ENCODE data around the gene MYH15. TPM values are rescaled to one million over a fixed set of nuclear protein-coding genes. Genes with fewer than 3 reads are reported as not detected.

MYH15 gene
- total and polyA plus RNA-seq, 2 of the 4 experiments (the other 2 are of a cell fraction): 0.10 to 0.36 TPM

DNA sequence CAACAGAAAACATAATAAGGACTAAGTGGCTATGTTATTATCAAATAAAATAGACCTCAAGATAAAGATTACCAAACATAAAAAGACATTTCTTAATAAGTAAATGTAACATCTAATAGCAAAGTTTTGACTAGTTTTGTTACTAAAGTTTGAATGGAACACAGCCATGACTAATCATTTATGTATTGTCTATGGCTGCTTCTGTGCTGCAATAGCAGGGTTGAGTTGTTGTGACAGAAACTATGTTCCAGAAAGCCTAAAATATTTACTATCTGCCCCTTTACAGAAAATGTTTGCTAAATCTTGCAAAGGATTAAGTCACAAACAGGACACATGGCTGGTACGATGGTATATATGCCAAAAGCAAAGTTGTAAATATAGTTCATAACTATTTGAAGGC is 37.9 kb upstream of the MYH15 start:
- H2AK5ac ChIP-seq (ENCODE audit: low read depth, low read length): no peak overlapping the region
- H3K4me2 ChIP-seq (ENCODE audit: low read depth, low read length): no peak overlapping the region
- peak; percentile 15 for DNase-seq
- no peak overlapping the region for H3K56ac ChIP-seq (ENCODE audit: extremely low read depth, insufficient read depth, low read length)
- H3K4me3 ChIP-seq (ENCODE audit: insufficient read depth, low read depth, low read length): no peak overlapping the region
- H4K8ac ChIP-seq (ENCODE audit: low read depth in 2 of 2, low read length in 2 of 2): no peak overlapping the region
- H3K14ac ChIP-seq (replicated peaks; ENCODE audit: low read depth, low read length): no peak overlapping the region
- no peak overlapping the region for H3K18ac ChIP-seq (ENCODE audit: low read depth, low read length)
- WGBS, 2 experiments (ENCODE audit: extremely low coverage in 2 of 2, insufficient read length in 1 of 2): no CpG with 5 or more reads among the region's 1 CpG
- H3K4ac ChIP-seq (ENCODE audit: low read depth, low read length): no peak overlapping the region
- ChIA-PET POLR2A (ENCODE audit: unreplicated experiment) (no interaction called here), CTCF (no interaction called here)
- H2AFZ ChIP-seq (replicated peaks; ENCODE audit: low read length, poor library complexity): no peak overlapping the region
- no peaks in the 10 kb centered on the region for H4K20me1 ChIP-seq (ENCODE audit: insufficient read depth, low read length)
- no peak overlapping the region for H3K9ac ChIP-seq (ENCODE audit: low read depth, low read length)
- H3K27ac ChIP-seq (ENCODE audit: insufficient read depth, low read length): no peak overlapping the region
- no peak overlapping the region for H2AK9ac ChIP-seq (replicated peaks; ENCODE audit: low read depth, low read length, poor library complexity)
- no peaks in the 10 kb centered on the region for H3K4me1 ChIP-seq (ENCODE audit: control insufficient read depth, insufficient read depth, low read length)
- dilution Hi-C loops (cut with HindIII; ENCODE audit: low sequenced_read_pairs, unreplicated experiment) (no loop called here), in situ Hi-C loops (cut with MboI; ENCODE audit: low sequenced_read_pairs) (no loop called here), intact Hi-C loops (cut with micrococcal nuclease) (loop anchor here (10.0 kb wide), 1 partner anchor 324 kb away; the partner anchor contains the start of gene IFT57)
- ATAC-seq (ENCODE audit: low read depth): peak; percentile 38; the same call in 1 of the 2 replicates
- peaks cover 0 to 5% of the 10 kb centered on the region in 2 experiments; a peak in 2 of 4 replicates for H3K79me1 ChIP-seq (ENCODE audit: low read depth in 1 of 2, low read length in 2 of 2)
- no peak overlapping the region for H4K5ac ChIP-seq (ENCODE audit: low read depth, low read length)
- BruUV-seq (replicated peaks): no TSS peak
- no peak overlapping the region for H2BK5ac ChIP-seq (ENCODE audit: low read depth, low read length, poor library complexity, severe bottlenecking)
- H3K27me3 ChIP-seq (ENCODE audit: control insufficient read depth, insufficient read depth, low read length): no peaks in the 10 kb centered on the region
- TF ChIP-seq, protein P1, sequence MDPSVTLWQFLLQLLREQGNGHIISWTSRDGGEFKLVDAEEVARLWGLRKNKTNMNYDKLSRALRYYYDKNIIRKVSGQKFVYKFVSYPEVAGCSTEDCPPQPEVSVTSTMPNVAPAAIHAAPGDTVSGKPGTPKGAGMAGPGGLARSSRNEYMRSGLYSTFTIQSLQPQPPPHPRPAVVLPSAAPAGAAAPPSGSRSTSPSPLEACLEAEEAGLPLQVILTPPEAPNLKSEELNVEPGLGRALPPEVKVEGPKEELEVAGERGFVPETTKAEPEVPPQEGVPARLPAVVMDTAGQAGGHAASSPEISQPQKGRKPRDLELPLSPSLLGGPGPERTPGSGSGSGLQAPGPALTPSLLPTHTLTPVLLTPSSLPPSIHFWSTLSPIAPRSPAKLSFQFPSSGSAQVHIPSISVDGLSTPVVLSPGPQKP (IDR thresholded peaks at IDR 0.05; ENCODE audit: borderline replicate concordance, low read depth, low read length): no peak
- TF ChIP-seq SMC3 (IDR thresholded peaks at IDR 0.05; ENCODE audit: low read depth, low read length) (no peak), FOS (IDR thresholded peaks at IDR 0.05; ENCODE audit: low read depth, low read length) (no peak), NFE2L2 (IDR thresholded peaks at IDR 0.05; ENCODE audit: low read depth, low read length) (0 out of 2 replicates have a peak, but pooled peaks have one; percentile 22), CEBPB (IDR thresholded peaks at IDR 0.05; ENCODE audit: low read depth, low read length) (peak; percentile 65; the same call in 1 of the 2 replicates), MXI1 (IDR thresholded peaks at IDR 0.05; ENCODE audit: borderline replicate concordance, low read depth, low read length) (no peak), RAD21 (IDR thresholded peaks at IDR 0.05; ENCODE audit: low read length) (no peak), BHLHE40 (IDR thresholded peaks at IDR 0.05; ENCODE audit: low read depth, low read length) (no peak)
- TF ChIP-seq, protein P2, sequence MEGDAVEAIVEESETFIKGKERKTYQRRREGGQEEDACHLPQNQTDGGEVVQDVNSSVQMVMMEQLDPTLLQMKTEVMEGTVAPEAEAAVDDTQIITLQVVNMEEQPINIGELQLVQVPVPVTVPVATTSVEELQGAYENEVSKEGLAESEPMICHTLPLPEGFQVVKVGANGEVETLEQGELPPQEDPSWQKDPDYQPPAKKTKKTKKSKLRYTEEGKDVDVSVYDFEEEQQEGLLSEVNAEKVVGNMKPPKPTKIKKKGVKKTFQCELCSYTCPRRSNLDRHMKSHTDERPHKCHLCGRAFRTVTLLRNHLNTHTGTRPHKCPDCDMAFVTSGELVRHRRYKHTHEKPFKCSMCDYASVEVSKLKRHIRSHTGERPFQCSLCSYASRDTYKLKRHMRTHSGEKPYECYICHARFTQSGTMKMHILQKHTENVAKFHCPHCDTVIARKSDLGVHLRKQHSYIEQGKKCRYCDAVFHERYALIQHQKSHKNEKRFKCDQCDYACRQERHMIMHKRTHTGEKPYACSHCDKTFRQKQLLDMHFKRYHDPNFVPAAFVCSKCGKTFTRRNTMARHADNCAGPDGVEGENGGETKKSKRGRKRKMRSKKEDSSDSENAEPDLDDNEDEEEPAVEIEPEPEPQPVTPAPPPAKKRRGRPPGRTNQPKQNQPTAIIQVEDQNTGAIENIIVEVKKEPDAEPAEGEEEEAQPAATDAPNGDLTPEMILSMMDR (conservative IDR thresholded peaks at IDR 0.05; ENCODE audit: low read depth, low read length): no peak
- no peak overlapping the region for H4K91ac ChIP-seq (ENCODE audit: insufficient read depth, low read depth, low read length)
- no peak overlapping the region for H2BK20ac ChIP-seq (ENCODE audit: low read depth, low read length)
- no peaks in the 10 kb centered on the region for H3K9me3 ChIP-seq (ENCODE audit: control insufficient read depth, insufficient read depth, low read length)
- H2BK15ac ChIP-seq (ENCODE audit: low read depth, low read length): no peak overlapping the region
- H2BK120ac ChIP-seq (ENCODE audit: low read depth, low read length): no peak overlapping the region
- peaks cover 4% of the 10 kb centered on the region; the same call in 1 of the 2 replicates for H3K9me1 ChIP-seq (ENCODE audit: insufficient read depth, low read length)
- H3K23ac ChIP-seq (ENCODE audit: low read depth, low read length): no peak overlapping the region
- H3K36me3 ChIP-seq (ENCODE audit: control insufficient read depth, insufficient read depth, low read length): no peaks in the 10 kb centered on the region

All from IMR-90 (cell line).